CD4-positive, alpha-beta T cell (primary cell): Measurements from ENCODE around the gene PRKAR1B. TPM values are rescaled to one million over a fixed set of nuclear protein-coding genes. Genes with fewer than 3 reads are reported as not detected.

Experiments
- ATAC-seq: fragments of 200-7000 bp; cut with Tn5 transposase; one replicate; pipeline ENCODE4 v1.10.0; 2022; ENCODE audit warnings: mild to moderate bottlenecking; ENCODE audit not compliant: poor library complexity
- CTCF ChIA-PET: fragments of 350-600 bp; sonication (Branson Sonifier 250); formaldehyde crosslinking; loops from one replicate; lab custom pipeline; 2021; ENCODE audit warnings: antibody characterized with exemption, inconsistent platforms; lab: Charles Lee
- POLR2A ChIA-PET: fragments of 350-600 bp; sonication (Branson Sonifier 250); formaldehyde crosslinking; loops from one replicate; lab custom pipeline; 2021; ENCODE audit warnings: antibody characterized with exemption, inconsistent platforms; lab: Charles Lee
- DNase-seq, 14 experiments: peaks; one replicate each; pipeline ENCODE4 v3.0.0-alpha.2; 2013 to 2020; ENCODE audit warnings: mixed read lengths in 2 of 14
- H3K27ac ChIP-seq, 2 donors: one replicate each; pipeline versions ENCODE4 v1.5.1 to v1.7.0; 2013; ENCODE audit warnings: low read length in 2 of 2, low read depth in 1 of 2, mild to moderate bottlenecking in 1 of 2
- H3K27me3 ChIP-seq, 2 experiments: 1 replicate in 1 of 2; 2 replicates in 1 of 2; pipeline versions ENCODE4 v1.6.1 to v1.7.0; 2013; ENCODE audit warnings: low read length in 2 of 2, control low read depth in 1 of 2, mild to moderate bottlenecking in 1 of 2, moderate library complexity in 1 of 2; ENCODE audit not compliant: insufficient read depth in 2 of 2, control insufficient read depth in 1 of 2
- H3K36me3 ChIP-seq: one replicate; pipeline ENCODE4 v1.6.1; 2013; ENCODE audit warnings: low read length, control low read depth; ENCODE audit not compliant: insufficient read depth
- H3K4me1 ChIP-seq: one replicate; pipeline ENCODE4 v1.6.1; 2013; ENCODE audit warnings: low read length, control low read depth; ENCODE audit not compliant: insufficient read depth
- H3K4me3 ChIP-seq: one replicate; pipeline ENCODE4 v1.5.1; 2013; ENCODE audit warnings: mild to moderate bottlenecking, low read length, moderate library complexity
- H3K9me3 ChIP-seq, 2 experiments: 1 replicate in 1 of 2; 2 replicates in 1 of 2; pipeline versions ENCODE4 v1.6.1 to v1.7.0; 2013; ENCODE audit warnings: low read length in 2 of 2, mild to moderate bottlenecking in 2 of 2, control low read depth in 1 of 2, moderate library complexity in 1 of 2; ENCODE audit not compliant: control insufficient read depth in 1 of 2, insufficient read depth in 1 of 2
- H3K27ac Mint-ChIP-seq: one replicate; pipeline ENCODE4 v1.8.0; 2020; ENCODE audit warnings: mixed read lengths
- H3K27me3 Mint-ChIP-seq: one replicate; pipeline ENCODE4 v1.8.0; 2021; ENCODE audit warnings: mixed read lengths
- H3K36me3 Mint-ChIP-seq: one replicate; pipeline ENCODE4 v1.8.0; 2021; ENCODE audit warnings: low read depth, mixed read lengths
- H3K4me1 Mint-ChIP-seq: one replicate; pipeline ENCODE4 v1.8.0; 2021; ENCODE audit warnings: low read depth, mixed read lengths
- H3K4me3 Mint-ChIP-seq: one replicate; pipeline ENCODE4 v1.8.0; 2020; ENCODE audit warnings: mild to moderate bottlenecking, mixed read lengths
- H3K9me3 Mint-ChIP-seq: one replicate; pipeline ENCODE4 v1.8.0; 2020; ENCODE audit warnings: mixed read lengths
- CTCF ChIP-seq: fragments of 200-600 bp; IDR thresholded peaks from one replicate; pipeline ENCODE4 v1.8.0; 2022; ENCODE audit warnings: antibody characterized with exemption, mild to moderate bottlenecking
- intact Hi-C, 2 experiments: fragments of 100-400 bp; cut with DNase I in 1 of 2; cut with micrococcal nuclease in 1 of 2; formaldehyde crosslinking; loops; one replicate each; pipeline versions ENCODE4 v1.15.1 to v1.9.0; 2023 to 2025; cut with DNase I, micrococcal nuclease
- total RNA-seq, 174 experiments: library from RNA in 2 of 174; stranded (reverse) in 2 of 174; gene quantifications; one replicate each; pipeline ENCODE4 v1.2.3 and lab custom pipeline; 2021 to 2026

PRKAR1B gene
- total RNA-seq, 2 experiments from 2014 or later, result 18.8 to 19.5 TPM

DNA sequence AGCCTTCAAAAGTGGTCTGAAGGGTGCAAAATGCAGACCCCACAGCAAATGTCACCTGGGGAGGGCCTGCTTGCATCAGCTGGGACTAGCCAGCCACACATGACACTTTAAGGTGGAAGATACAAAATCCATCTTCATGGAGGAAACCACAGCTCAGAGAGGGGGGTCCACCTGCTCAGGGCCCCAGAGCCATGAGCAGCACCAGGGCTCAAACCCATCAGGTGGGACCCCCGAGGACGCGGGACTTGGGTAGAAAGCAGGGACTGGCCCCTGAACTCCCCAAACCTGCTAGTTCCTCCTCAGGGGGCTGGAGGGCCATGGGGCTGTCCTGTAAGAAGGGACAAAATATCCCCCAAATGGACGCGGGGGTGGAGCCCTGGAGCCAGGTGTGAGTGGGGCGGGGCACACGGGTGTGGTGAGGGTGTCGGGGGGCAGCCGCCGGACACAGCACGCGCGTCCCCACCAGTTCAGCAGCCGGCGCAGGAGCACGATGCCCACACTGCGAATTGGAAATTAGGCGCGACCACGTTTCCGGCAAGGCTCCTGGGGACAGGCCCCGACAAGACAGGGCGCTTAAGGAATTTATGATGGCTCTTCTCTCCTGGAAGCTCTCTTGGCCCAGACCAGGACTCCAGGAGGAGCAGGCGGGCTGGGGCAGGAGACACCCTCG is 215.5 kb downstream of the PRKAR1B start:
- H3K27ac ChIP-seq, result no peak overlapping the region
- no peak for DNase-seq
- peaks cover 5 to 12% of the 10 kb centered on the region in 2 experiments for H3K27me3 ChIP-seq
- Mint-ChIP-seq H3K4me1 (no peaks in the 10 kb centered on the region), H3K27ac (no peak overlapping the region), H3K4me3 (no peak overlapping the region), H3K36me3 (no peaks in the 10 kb centered on the region), H3K27me3 (peaks cover 28% of the 10 kb centered on the region), H3K9me3 (no peaks in the 10 kb centered on the region)
- ChIA-PET POLR2A (no interaction called here), CTCF (no interaction called here)
- H3K4me3 ChIP-seq, result no peak overlapping the region
- H3K36me3 ChIP-seq, result no peaks in the 10 kb centered on the region
- TF ChIP-seq CTCF, result no peak
- H3K9me3 ChIP-seq, result no peaks in the 10 kb centered on the region
- H3K4me1 ChIP-seq, result peaks cover under 1% of the 10 kb centered on the region
- intact Hi-C loops, result no loop called here
- ATAC-seq, result no peak

DNA sequence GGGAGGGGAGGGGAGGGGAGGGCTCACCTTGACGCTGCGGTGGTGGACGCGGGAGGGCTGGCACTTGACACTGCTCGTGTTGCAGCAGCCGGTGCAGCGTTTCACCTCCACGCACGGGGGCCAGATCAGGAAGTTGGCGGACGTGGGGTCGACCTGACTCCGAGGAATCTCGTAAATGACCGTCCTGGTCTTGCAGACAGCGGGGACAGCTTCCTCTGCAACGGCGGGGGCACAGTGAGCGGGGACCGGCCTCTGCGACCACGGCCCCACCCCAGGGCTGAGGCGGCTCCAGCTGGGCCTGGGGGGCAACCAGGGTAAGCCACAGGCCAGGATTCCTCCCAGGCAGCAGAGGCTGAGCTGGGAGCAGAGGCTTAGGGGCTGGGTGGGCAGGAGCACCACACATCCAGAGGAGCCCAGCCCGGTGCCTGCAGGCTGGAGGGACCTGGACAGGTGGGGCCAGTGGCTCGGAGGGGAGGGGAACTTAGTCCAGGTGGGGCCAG is 216.2 kb downstream of the PRKAR1B start:
- intact Hi-C loops, result no loop called here
- Histone ChIP-seq H3K4me1 (no peaks in the 10 kb centered on the region), H3K36me3 (no peaks in the 10 kb centered on the region), H3K4me3 (no peak overlapping the region), H3K27me3 (peaks cover 5 to 12% of the 10 kb centered on the region in 2 experiments), H3K9me3 (no peaks in the 10 kb centered on the region), H3K27ac (no peak overlapping the region)
- CTCF ChIA-PET, result no interaction called here
- Mint-ChIP-seq H3K27ac (no peak overlapping the region), H3K9me3 (no peaks in the 10 kb centered on the region), H3K36me3 (no peaks in the 10 kb centered on the region), H3K27me3 (peaks cover 22% of the 10 kb centered on the region), H3K4me1 (no peaks in the 10 kb centered on the region), H3K4me3 (no peak overlapping the region)
- no peak for TF ChIP-seq CTCF
- no peak for DNase-seq
- ATAC-seq, result no peak
- POLR2A ChIA-PET, result no interaction called here

- CTCF ChIA-PET, result no interaction called here
- no peaks in the 10 kb centered on the region for H3K4me1 Mint-ChIP-seq
- POLR2A ChIA-PET, result no interaction called here
- no peak overlapping the region for H3K4me3 Mint-ChIP-seq
- Histone ChIP-seq H3K4me1 (no peaks in the 10 kb centered on the region), H3K27ac (no peak overlapping the region), H3K36me3 (no peaks in the 10 kb centered on the region), H3K4me3 (no peak overlapping the region), H3K9me3 (no peaks in the 10 kb centered on the region), H3K27me3 (peaks cover under 1 to 6% of the 10 kb centered on the region in 2 experiments)
- DNase-seq (no peak), ATAC-seq (no peak)
- H3K9me3 Mint-ChIP-seq, result no peaks in the 10 kb centered on the region
- no peak overlapping the region for H3K27ac Mint-ChIP-seq
- intact Hi-C loops, result no loop called here
- TF ChIP-seq CTCF, result no peak
- no peaks in the 10 kb centered on the region for H3K36me3 Mint-ChIP-seq
- peaks cover 15% of the 10 kb centered on the region for H3K27me3 Mint-ChIP-seq
Observed at GRCh38 chr7:510131-510481, 217.0 kb downstream of the PRKAR1B start.
